HAP-1 (cell line): ENCODE measurements around the gene IMMT.
"Not testable (repeated sequence)": the region's sequence is repeated elsewhere in the genome, so short reads cannot be mapped to it uniquely, and the experiment has no call there.

Source experiments
- DNase-seq, 2 experiments: peaks; one replicate each; pipeline ENCODE4 v3.0.0-alpha.2; 2016 to 2020; ENCODE audit warnings: low spot score in 2 of 2
- H3K27me3 ChIP-seq: fragments of 250-450 bp; sonication (Bioruptor Pico); 2 replicates; pipeline ENCODE4 v1.5.1; 2020; ENCODE audit warnings: low read depth, mild to moderate bottlenecking, moderate library complexity
- H3K36me3 ChIP-seq: fragments of 250-450 bp; sonication (Bioruptor Pico); replicated peaks from 2 replicates; pipeline ENCODE4 v1.5.1; 2020; ENCODE audit warnings: mild to moderate bottlenecking
- H3K4me1 ChIP-seq: fragments of 250-450 bp; sonication (Bioruptor Pico); 2 replicates; pipeline ENCODE4 v1.5.1; 2020; ENCODE audit warnings: mild to moderate bottlenecking
- H3K4me3 ChIP-seq: fragments of 250-450 bp; sonication (Bioruptor Pico); 2 replicates; pipeline ENCODE4 v1.5.1; 2020; ENCODE audit warnings: mild to moderate bottlenecking, moderate library complexity
- H3K9me3 ChIP-seq: fragments of 250-450 bp; sonication (Bioruptor Pico); 2 replicates; pipeline ENCODE4 v1.5.1; 2020; ENCODE audit warnings: mild to moderate bottlenecking, moderate library complexity
- in situ Hi-C: fragments of 300-500 bp; cut with MboI; formaldehyde crosslinking; loops from 3 replicates; pipeline ENCODE4 v1.14.3; 2020; ENCODE audit warnings: low sequenced_read_pairs, inconsistent platforms, mixed read lengths

Gene IMMT

DNA sequence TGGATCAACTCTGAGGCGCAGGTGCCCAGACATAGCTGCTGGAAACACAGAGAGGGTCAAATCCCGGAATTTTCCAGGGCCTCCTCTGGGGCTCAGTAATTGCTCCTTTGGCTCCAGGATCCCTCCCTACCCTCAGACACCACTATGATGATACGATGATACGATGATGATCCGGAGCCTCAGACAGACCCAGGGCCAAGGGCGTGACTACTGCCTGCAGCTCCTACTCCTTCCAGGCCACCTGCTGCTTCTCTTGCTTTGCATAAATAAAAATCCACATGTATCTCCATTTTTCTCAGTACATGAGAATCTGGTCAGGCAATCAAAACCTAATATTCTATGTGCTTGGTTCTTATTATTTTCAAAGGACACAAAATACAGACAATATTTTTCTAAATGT is 37.6 kb upstream of the IMMT start:
- H3K9me3 ChIP-seq: no peaks in the 10 kb centered on the region
- H3K36me3 ChIP-seq: no peaks in the 10 kb centered on the region
- no peak overlapping the region for H3K4me3 ChIP-seq
- DNase-seq: no peak
- no peaks in the 10 kb centered on the region for H3K27me3 ChIP-seq
- no peaks in the 10 kb centered on the region for H3K4me1 ChIP-seq
- in situ Hi-C loops: no loop called here

DNA sequence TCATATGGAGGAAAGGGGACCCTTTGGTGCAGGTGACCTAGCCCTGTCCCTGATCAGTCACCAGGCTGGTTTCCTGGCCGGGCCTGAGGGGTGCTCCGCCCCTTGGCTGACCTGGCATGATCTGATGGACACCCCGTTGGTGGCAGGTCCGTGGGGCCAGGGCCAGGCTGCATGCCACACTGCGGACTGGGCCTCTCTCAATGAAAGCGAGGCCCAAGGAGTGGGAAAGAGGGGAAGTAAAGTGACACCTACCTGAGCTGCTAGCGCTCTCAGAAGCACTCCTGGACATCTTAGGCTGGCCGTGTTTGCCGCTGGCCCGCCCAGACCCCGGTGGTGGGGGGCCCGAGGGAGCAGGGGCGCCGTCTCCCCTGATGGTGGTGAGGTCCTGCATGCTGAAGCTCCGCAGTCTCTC is 37.1 kb upstream of the IMMT start:
- Histone ChIP-seq H3K9me3 (no peaks in the 10 kb centered on the region), H3K4me3 (no peak overlapping the region), H3K27me3 (no peaks in the 10 kb centered on the region), H3K36me3 (no peaks in the 10 kb centered on the region), H3K4me1 (no peaks in the 10 kb centered on the region)
- in situ Hi-C loops: no loop called here
- no peak for DNase-seq

DNA sequence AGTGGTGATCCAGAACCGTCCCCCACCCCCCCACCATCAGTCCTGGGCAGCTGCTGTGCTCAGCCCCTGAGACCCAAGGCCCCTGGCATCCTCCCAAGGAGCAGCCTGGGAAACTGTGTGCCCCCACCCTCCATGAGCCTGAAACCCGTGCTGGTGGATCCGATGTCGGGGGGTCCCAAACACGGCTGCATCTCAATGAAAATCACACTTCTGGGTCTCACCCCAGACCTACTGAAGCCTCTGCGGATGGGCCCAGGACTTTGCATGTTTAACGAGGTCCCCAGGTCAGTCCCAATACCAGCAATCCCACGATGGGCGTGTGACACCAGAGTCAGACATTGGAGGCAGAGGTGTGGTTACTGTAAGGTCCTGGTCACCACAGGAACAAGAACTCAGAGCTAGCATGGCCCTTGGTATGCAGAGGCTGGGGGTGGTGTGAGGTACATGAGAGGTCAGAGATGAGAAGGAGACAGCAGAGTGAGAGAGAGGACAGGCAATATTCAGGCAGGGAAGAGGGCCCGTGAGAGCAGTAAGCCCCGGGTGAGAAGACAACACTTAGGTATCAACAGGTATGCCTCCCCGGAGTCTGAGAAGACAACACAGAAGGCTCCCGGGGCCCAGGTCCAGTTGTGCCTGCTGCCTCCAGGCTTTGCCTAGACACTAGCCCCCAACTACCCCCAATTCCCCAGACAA is 36.6 kb upstream of the IMMT start:
- DNase-seq: no peak
- H3K4me3 ChIP-seq: no peak overlapping the region
- no peaks in the 10 kb centered on the region for H3K9me3 ChIP-seq
- no peaks in the 10 kb centered on the region for H3K4me1 ChIP-seq
- in situ Hi-C loops: no loop called here
- H3K36me3 ChIP-seq: no peaks in the 10 kb centered on the region
- no peaks in the 10 kb centered on the region for H3K27me3 ChIP-seq

DNA sequence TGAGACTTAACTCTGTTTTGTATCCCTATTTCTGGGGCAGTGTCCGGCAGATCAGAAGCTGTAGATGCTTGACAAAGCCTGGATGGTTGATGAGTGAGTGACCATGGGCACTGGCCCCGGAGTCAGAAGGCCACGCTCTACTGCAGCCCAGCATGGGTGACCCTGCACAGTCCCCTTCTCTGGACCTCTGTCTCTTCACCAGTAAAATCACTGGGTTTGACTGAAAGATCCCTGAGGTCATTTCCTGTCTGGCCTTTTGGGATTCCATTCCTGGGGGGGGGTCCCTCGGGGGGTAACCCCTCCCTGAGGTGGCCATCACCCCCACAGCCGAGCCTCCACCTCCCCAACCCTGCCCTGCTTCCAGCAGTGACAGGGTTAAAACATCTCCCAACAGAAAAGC is 35.7 kb upstream of the IMMT start:
- in situ Hi-C loops: no loop called here
- no peak for DNase-seq

DNA sequence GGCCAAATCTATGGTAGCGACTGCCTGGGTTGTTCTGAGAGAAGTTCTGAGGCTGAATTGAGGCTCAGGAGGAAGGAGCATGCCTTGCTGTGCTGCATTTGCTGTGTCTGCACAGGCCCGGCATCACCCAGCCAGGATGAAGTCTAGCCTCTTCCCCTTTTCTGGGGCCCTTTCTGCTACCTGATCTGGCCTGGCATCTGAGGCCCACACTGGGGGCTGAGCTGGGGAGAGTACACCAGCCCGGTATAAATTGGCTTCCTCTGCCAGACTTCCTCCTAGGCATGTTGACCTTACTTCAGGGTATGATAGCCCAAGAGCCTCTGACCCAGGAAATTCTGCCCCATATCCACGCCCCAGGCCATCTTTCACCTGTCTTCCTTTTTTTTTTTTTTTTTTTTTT is 34.0 kb upstream of the IMMT start:
- in situ Hi-C loops: loop anchor here (10.0 kb wide), 1 partner anchor 136 kb away; no protein-coding TSS in a partner anchor
- Histone ChIP-seq H3K4me1 (no peaks in the 10 kb centered on the region), H3K9me3 (no peaks in the 10 kb centered on the region), H3K36me3 (no peaks in the 10 kb centered on the region), H3K4me3 (no peak overlapping the region), H3K27me3 (no peaks in the 10 kb centered on the region)
- DNase-seq: no peak

More for the DNA sequence above, 35.7 kb upstream of the IMMT start:
- H3K4me3 ChIP-seq: no peak overlapping the region
- no peaks in the 10 kb centered on the region for H3K27me3 ChIP-seq
- H3K36me3 ChIP-seq: no peaks in the 10 kb centered on the region
- no peaks in the 10 kb centered on the region for H3K4me1 ChIP-seq
- no peaks in the 10 kb centered on the region for H3K9me3 ChIP-seq

DNA sequence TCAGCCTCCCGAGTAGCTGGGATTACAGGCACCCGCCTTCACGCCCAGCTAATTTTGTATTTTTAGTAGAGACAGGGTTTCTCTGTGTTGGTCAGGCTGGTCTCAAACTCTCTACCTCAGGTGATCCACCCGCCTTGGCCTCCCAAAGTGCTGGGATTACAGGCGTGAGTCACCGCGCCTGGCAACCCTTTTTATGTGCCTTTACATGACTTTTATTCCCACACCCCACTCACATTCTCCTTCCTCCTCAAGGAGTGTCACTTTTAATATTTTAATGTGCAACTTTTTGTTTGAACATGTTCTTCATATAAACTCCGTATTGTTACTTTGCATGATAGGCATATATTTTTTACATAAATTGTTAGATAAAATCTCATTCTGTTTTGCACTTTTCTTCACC is 33.3 kb upstream of the IMMT start:
- H3K27me3 ChIP-seq, DNase-seq, H3K4me1 ChIP-seq, H3K36me3 ChIP-seq, H3K9me3 ChIP-seq, H3K4me3 ChIP-seq: not testable (repeated sequence)
- in situ Hi-C loops: loop anchor here (10.0 kb wide), 1 partner anchor 136 kb away; no protein-coding TSS in a partner anchor

DNA sequence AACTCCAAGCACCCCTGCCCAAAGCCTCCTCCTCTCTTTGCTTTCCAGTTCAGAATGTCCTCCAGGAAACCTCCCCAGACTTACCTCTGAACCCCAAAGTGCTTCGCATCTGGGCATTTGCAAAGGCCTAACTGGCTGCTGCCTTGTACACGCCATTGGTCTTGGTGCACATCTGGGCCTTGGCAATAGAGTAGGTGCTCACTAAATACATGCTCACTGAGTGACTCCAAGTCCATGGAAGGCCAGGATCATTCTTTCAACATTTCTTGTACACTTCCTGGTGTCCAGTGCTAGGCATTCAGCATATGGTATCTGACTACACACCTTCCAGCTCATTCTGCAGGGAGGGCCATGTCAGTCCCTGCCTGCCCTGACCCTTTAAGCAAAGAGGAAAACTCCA is 32.4 kb upstream of the IMMT start:
- Histone ChIP-seq H3K4me1 (peaks cover 12% of the 10 kb centered on the region), H3K36me3 (no peaks in the 10 kb centered on the region), H3K4me3 (no peak overlapping the region), H3K9me3 (no peaks in the 10 kb centered on the region), H3K27me3 (no peaks in the 10 kb centered on the region)
- no peak for DNase-seq
- in situ Hi-C loops: loop anchor here (10.0 kb wide), 1 partner anchor 137 kb away; no protein-coding TSS in a partner anchor

DNA sequence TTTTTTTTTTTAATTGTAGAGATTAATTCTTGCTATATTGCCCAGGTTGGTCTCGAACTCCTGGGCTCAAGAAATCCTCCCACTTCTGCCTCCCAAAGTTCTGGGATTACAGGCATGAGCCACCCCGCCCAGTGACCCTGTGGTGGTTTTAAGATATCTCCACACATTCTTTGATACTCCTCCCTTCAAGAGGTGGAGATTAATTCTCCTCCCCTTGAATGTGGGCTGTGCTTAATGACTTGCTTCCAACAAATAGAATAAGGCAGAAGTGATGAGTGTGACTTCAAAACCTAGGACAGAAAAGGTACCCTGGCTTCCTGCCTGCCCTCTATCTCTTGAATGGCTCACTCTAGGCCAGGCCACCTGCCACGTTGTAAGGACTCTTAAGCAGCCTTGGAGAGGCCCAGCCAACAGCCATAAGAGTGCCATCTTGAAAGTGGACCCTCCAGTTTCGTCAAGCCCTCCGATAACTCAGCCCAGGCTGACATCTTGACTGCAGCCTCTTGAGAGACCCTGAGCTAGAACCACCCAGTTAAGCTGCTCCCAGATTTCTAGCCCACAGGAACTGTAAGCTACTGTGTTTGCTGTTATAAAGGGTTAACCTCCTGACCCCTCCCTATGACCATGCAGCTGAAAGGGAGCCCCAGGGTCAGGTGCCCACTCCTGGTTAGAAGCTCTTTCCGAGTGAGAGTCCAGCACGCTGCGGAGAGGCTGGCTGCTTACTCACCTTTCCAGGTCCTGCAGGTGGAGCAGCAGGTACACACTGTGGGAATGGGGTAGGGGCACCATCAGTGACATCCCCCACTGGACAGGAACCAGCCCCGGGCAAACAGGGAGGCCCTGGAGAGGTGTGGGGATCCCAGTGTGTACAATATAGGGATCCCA is 31.6 kb upstream of the IMMT start:
- Histone ChIP-seq H3K4me3 (no peak overlapping the region), H3K27me3 (no peaks in the 10 kb centered on the region), H3K36me3 (no peaks in the 10 kb centered on the region), H3K4me1 (peaks cover 12% of the 10 kb centered on the region), H3K9me3 (no peaks in the 10 kb centered on the region)
- no peak for DNase-seq
- in situ Hi-C loops: loop anchor here (10.0 kb wide), 1 partner anchor 138 kb away; no protein-coding TSS in a partner anchor

DNA sequence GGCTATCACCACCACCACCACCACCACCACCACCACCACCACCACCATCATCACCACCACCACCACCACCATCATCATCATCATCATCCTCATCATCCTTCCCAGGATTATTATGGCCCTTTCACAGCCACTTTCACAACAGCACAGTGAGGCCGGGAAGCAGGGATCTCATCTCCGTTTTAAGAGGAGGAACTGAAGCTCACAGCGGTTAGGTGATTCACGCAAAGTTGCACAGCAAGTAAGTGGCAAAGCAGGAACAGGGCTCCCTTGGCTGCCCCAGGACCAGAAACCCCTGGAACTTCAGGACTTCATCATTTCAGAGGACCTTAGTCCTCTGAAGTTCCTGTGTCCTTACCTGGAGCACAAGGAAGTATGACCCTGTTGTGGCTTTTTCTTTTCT is 30.8 kb upstream of the IMMT start:
- in situ Hi-C loops: loop anchor here (10.0 kb wide), 1 partner anchor 139 kb away; no protein-coding TSS in a partner anchor
- H3K9me3 ChIP-seq: no peaks in the 10 kb centered on the region
- H3K4me1 ChIP-seq: peaks cover 12% of the 10 kb centered on the region

DNA sequence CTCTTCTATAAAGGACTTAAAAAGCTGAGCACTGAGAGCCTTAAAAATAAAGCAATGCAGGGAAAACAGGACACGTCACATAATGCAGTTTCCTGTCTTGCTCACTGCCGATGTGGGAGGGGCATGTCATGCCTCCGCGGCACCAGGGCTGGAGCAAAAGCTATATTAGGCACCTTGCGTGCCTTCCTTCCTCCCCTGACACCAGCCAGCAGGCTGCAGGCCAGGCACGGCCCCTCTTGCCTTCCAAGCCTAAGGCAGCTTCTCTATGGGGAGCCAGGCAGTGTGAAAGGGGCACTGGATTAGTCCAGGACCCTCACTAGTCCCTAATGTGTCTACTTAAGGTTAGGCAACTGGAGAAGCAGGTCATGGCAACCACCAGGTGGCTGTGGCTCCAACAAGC is 30.3 kb upstream of the IMMT start:
- in situ Hi-C loops: loop anchor here (10.0 kb wide), 1 partner anchor 139 kb away; no protein-coding TSS in a partner anchor
- H3K9me3 ChIP-seq: no peaks in the 10 kb centered on the region
- H3K27me3 ChIP-seq: no peaks in the 10 kb centered on the region
- no peak overlapping the region for H3K4me3 ChIP-seq
- no peak for DNase-seq
- peaks cover 12% of the 10 kb centered on the region for H3K4me1 ChIP-seq
- no peaks in the 10 kb centered on the region for H3K36me3 ChIP-seq

More for the DNA sequence above, 30.8 kb upstream of the IMMT start:
- no peaks in the 10 kb centered on the region for H3K36me3 ChIP-seq
- no peak for DNase-seq
- H3K27me3 ChIP-seq: no peaks in the 10 kb centered on the region
- H3K4me3 ChIP-seq: no peak overlapping the region

DNA sequence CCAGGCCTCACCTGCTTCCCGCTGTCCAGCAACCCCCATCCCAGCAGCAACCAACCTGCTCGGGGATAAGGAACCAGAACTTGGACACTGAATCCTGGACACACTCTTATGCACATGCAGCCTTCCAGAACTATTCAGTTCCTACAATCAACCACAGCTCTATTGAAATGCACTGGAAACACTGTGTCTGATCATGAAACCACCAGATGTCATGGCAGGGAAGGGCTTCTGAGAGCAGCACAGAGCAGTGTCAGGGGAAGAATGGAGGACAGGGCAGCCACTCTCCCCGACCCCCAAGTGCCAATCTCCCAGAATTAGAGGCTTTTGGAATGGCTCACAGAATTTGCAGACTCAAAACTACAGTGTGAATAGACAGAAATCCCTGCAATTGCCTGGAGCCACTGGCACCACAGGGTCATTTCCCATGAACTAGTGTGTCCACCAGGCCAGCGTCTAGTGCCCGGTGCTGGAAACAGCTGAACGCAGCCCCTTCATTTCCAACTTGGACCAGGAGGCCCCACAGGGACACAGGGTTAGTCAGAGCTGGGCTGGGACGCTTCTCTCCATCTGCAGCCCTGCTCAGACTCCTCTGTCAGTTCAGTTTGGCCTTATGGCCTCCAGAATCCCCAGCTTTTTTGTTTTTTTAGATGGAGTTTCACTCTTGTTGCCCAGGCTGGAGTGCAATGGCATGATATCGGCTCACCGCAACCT is 29.5 kb upstream of the IMMT start:
- in situ Hi-C loops: loop anchor here (10.0 kb wide), 1 partner anchor 140 kb away; no protein-coding TSS in a partner anchor
- H3K36me3 ChIP-seq: no peaks in the 10 kb centered on the region

DNA sequence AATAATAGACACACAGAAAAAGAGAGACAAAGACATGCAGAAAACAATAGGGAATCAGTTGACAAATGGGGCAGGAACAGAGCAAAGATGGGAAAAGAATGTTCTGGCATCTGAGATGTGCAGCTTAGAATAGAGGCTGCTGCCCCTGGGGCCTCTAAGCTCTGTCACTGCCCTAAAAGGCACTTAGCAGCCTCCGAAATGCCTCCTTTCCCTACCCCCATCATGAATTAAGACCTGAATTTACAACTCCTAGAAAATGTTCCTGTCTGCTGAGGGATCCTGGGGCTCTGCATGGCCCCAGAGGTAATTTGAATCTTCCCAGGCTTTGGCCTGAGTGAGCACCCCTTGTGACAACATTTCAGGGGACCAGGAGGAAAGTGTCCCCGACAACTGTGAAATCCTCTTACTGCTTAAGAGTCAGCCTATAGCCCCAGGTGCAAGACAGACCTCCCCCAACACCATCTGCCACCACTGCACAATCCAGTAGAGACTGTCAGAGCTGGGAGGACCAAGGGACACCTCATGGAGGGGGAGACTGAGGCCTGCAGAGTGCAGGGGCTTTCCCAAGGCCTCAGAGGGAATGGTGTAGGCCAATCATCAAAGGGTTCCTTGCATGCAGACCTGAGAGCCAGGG is 28.8 kb upstream of the IMMT start:
- no peaks in the 10 kb centered on the region for H3K36me3 ChIP-seq
- H3K4me1 ChIP-seq: peaks cover 12% of the 10 kb centered on the region
- in situ Hi-C loops: loop anchor here (10.0 kb wide), 1 partner anchor 141 kb away; no protein-coding TSS in a partner anchor
- H3K27me3 ChIP-seq: no peaks in the 10 kb centered on the region
- DNase-seq: no peak
- H3K9me3 ChIP-seq: no peaks in the 10 kb centered on the region
- no peak overlapping the region for H3K4me3 ChIP-seq

More for the DNA sequence above, 29.5 kb upstream of the IMMT start:
- Histone ChIP-seq H3K4me1 (peaks cover 12% of the 10 kb centered on the region), H3K4me3 (no peak overlapping the region), H3K9me3 (no peaks in the 10 kb centered on the region), H3K27me3 (no peaks in the 10 kb centered on the region)
- DNase-seq: no peak
